ENCODE data around the gene PPP1R7. TPM values are rescaled to one million over a fixed set of nuclear protein-coding genes. Genes with fewer than 3 reads are reported as not detected.

PPP1R7 gene
- total and polyA plus RNA-seq, 9 of the 15 experiments (the other 6 are each of a cell fraction or from before 2014, with no cell fraction given): 37.5 to 75.0 (median 50.5) TPM

DNA sequence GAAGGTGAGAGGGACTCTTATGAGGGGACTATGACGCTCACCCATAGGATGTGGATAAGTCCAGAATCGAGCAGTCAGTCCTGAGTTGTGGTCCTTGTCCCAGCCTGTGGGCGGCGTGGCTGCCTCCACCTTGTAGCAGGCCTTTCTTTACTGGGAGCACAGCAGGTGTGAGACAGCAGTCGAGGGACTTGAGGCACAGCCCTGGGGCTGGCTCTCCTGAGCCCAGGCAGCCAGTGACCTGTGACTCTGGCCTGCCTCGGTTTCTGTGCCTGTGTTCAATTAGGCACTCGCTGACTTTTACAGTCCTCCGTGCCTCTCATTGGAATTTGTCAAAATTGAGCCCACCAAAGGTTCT, 8.3 kb downstream of the PPP1R7 start:
- no peak for ATAC-seq
- no peaks in the 10 kb centered on the region for H3K4me1 ChIP-seq (replicated peaks in 1 of 2; ENCODE audit: control insufficient read depth in 2 of 2, insufficient read depth in 2 of 2, low read length in 2 of 2)
- in situ Hi-C loops (cut with MboI) (no loop called here), intact Hi-C loops (cut with micrococcal nuclease) (no loop called here)
- no peak for DNase-seq (ENCODE audit: extremely low read depth in 1 of 4, low spot score in 3 of 4)
- ChIA-PET POLR2A (interaction anchor here (0.6 kb wide), 1 partner anchor 10 kb away, joined by 3 read pairs; no protein-coding TSS in a partner anchor), CTCF (ENCODE audit: low intra/inter-chr PET ratio) (no interaction called here)
- TF ChIP-seq YBX1 (IDR thresholded peaks at IDR 0.05): no peak
- no peak for TF ChIP-seq FOSL1 (tag; conservative IDR thresholded peaks at IDR 0.05)
- TF ChIP-seq ZNF431 (CRISPR knock-in tag; IDR thresholded peaks at IDR 0.05): no peak
- no peak overlapping the region for H2AFZ ChIP-seq (ENCODE audit: low read depth, low read length)
- no peak overlapping the region for H3K4me2 ChIP-seq (ENCODE audit: insufficient read depth, low read length)
- H4K20me1 ChIP-seq (replicated peaks; ENCODE audit: control insufficient read depth, insufficient read depth, low read length): peaks cover 5% of the 10 kb centered on the region; the same call in 1 of the 2 replicates
- WGBS (ENCODE audit: insufficient coverage, low coverage, missing lambda C conversion rate): 89% methylated on average over 8 of the region's 8 CpGs
- no peak overlapping the region; a peak in 1 of 4 replicates for H3K9ac ChIP-seq (ENCODE audit: insufficient read depth in 1 of 2, low read depth in 2 of 2, low read length in 2 of 2)
- no peak overlapping the region for H3K27ac ChIP-seq (ENCODE audit: extremely low read depth, low read depth, low read length)
- H3K9me1 ChIP-seq (ENCODE audit: control insufficient read depth, insufficient read depth, low read length): no peaks in the 10 kb centered on the region
- no peaks in the 10 kb centered on the region for H3K9me3 ChIP-seq (replicated peaks; ENCODE audit: control insufficient read depth, insufficient read depth, low read depth, low read length)
- no peak for FAIRE-seq
- H3K36me3 ChIP-seq (ENCODE audit: control insufficient read depth, insufficient read depth, low read length): peaks cover 46% of the 10 kb centered on the region; the same call in 2 of the 3 replicates
- no TSS peak for BruUV-seq (replicated peaks)
- no peaks in the 10 kb centered on the region for H3K79me2 ChIP-seq (ENCODE audit: control insufficient read depth, insufficient read depth, low read length)
- no peak overlapping the region for H3K4me3 ChIP-seq
- H3K27me3 ChIP-seq (ENCODE audit: control insufficient read depth in 2 of 2, insufficient read depth in 2 of 2, low read length in 2 of 2): no peaks in the 10 kb centered on the region

DNA sequence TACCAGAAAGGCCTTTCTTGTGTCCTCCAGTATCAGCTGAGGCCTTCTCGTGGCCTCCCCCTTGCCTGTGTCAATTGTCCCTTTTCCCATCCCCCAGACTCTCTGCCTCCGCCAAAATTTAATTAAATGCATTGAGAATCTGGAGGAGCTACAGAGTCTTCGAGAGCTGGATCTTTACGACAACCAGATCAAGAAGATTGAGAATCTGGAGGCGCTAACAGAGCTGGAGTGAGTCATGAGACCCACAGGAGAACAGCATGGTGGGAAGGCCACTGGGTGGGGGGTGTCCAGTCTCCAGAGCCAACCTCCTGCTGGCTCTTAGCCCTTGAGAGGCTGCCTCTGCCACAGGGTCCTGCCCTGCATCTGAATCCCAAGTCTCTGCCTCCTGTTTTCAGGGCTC, 8.8 kb downstream of the PPP1R7 start:
- Histone ChIP-seq H3K9me1 (ENCODE audit: control insufficient read depth, insufficient read depth, low read length) (no peaks in the 10 kb centered on the region), H4K20me1 (replicated peaks; ENCODE audit: control insufficient read depth, insufficient read depth, low read length) (peaks cover 5% of the 10 kb centered on the region; the same call in 1 of the 2 replicates), H3K4me1 (replicated peaks in 1 of 2; ENCODE audit: control insufficient read depth in 2 of 2, insufficient read depth in 2 of 2, low read length in 2 of 2) (no peaks in the 10 kb centered on the region), H3K9ac (ENCODE audit: insufficient read depth in 1 of 2, low read depth in 2 of 2, low read length in 2 of 2) (no peak overlapping the region), H3K4me3 (no peak overlapping the region), H3K79me2 (ENCODE audit: control insufficient read depth, insufficient read depth, low read length) (no peaks in the 10 kb centered on the region), H3K4me2 (ENCODE audit: insufficient read depth, low read length) (no peak overlapping the region), H3K27me3 (ENCODE audit: control insufficient read depth in 2 of 2, insufficient read depth in 2 of 2, low read length in 2 of 2) (no peaks in the 10 kb centered on the region), H3K36me3 (ENCODE audit: control insufficient read depth, insufficient read depth, low read length) (peaks cover 50% of the 10 kb centered on the region; the same call in 2 of the 3 replicates), H3K27ac (ENCODE audit: extremely low read depth, low read depth, low read length) (no peak overlapping the region), H3K9me3 (replicated peaks; ENCODE audit: control insufficient read depth, insufficient read depth, low read depth, low read length) (no peaks in the 10 kb centered on the region), H2AFZ (ENCODE audit: low read depth, low read length) (no peak overlapping the region)
- FAIRE-seq: no peak
- 81% methylated on average over 4 of the region's 5 CpGs for WGBS (ENCODE audit: insufficient coverage, low coverage, missing lambda C conversion rate)
- ATAC-seq: no peak
- CTCF ChIA-PET (ENCODE audit: low intra/inter-chr PET ratio): no interaction called here
- intact Hi-C loops (cut with micrococcal nuclease) (no loop called here), in situ Hi-C loops (cut with MboI) (no loop called here)
- BruUV-seq (replicated peaks): no TSS peak
- DNase-seq (ENCODE audit: extremely low read depth in 1 of 4, low spot score in 3 of 4): no peak
- POLR2A ChIA-PET: interaction anchor here (0.6 kb wide), 2 partner anchors 9 to 110 kb away, joined by 3 read pairs; no protein-coding TSS in a partner anchor
- TF ChIP-seq, protein P1, sequence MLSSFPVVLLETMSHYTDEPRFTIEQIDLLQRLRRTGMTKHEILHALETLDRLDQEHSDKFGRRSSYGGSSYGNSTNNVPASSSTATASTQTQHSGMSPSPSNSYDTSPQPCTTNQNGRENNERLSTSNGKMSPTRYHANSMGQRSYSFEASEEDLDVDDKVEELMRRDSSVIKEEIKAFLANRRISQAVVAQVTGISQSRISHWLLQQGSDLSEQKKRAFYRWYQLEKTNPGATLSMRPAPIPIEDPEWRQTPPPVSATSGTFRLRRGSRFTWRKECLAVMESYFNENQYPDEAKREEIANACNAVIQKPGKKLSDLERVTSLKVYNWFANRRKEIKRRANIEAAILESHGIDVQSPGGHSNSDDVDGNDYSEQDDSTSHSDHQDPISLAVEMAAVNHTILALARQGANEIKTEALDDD (IDR thresholded peaks at IDR 0.05): no peak
- TF ChIP-seq ZNF12 (CRISPR knock-in tag; IDR thresholded peaks at IDR 0.05): no peak
- no peak for TF ChIP-seq SIN3A (IDR thresholded peaks at IDR 0.05; ENCODE audit: borderline replicate concordance in 2 of 2, control insufficient read depth in 1 of 2, low read depth in 2 of 2, low read length in 2 of 2)
- no peak for TF ChIP-seq SMAD4 (CRISPR knock-in tag; conservative IDR thresholded peaks at IDR 0.05)
- no peak for TF ChIP-seq ZFP30 (CRISPR knock-in tag; IDR thresholded peaks at IDR 0.05; ENCODE audit: borderline replicate concordance)
- no peak for TF ChIP-seq JUNB (CRISPR knock-in tag; conservative IDR thresholded peaks at IDR 0.05)
- TF ChIP-seq NR4A1 (CRISPR knock-in tag; IDR thresholded peaks at IDR 0.05): no peak
- TF ChIP-seq NR4A1 (tag; IDR thresholded peaks at IDR 0.05): no peak
- no peak for TF ChIP-seq SREBF1 (IDR thresholded peaks at IDR 0.05; ENCODE audit: borderline replicate concordance, low read depth, low read length)
- TF ChIP-seq POU5F1 (IDR thresholded peaks at IDR 0.05; ENCODE audit: borderline replicate concordance, low read depth, low read length, partially characterized antibody): no peak
- TF ChIP-seq ZNF589 (CRISPR knock-in tag; IDR thresholded peaks at IDR 0.05; ENCODE audit: low read depth): no peak
- TF ChIP-seq MIER1 (IDR thresholded peaks at IDR 0.05; ENCODE audit: low read depth): no peak
- no peak for TF ChIP-seq SMC3 (conservative IDR thresholded peaks at IDR 0.05; ENCODE audit: insufficient read depth, low read depth, low read length)
- TF ChIP-seq CHCHD3 (CRISPR knock-in tag; IDR thresholded peaks at IDR 0.05): no peak
- TF ChIP-seq EGR1 (conservative IDR thresholded peaks at IDR 0.05): no peak

All from K562 (cell line).